H9 (cell line): Measurements from ENCODE around the gene RET. TPM values are rescaled to one million over a fixed set of nuclear protein-coding genes. Genes with fewer than 3 reads are reported as not detected.

Experiments
- DNase-seq: peaks from one replicate; pipeline ENCODE4 v3.0.0-alpha.2; 2017
- H2AFZ ChIP-seq: one replicate; pipeline ENCODE4 v1.6.1; 2013; ENCODE audit warnings: mild to moderate bottlenecking, low read length, control low read depth, moderate library complexity
- H2AK5ac ChIP-seq: 2 replicates; pipeline ENCODE4 v1.6.1; 2013; ENCODE audit warnings: low read length, control low read depth, mixed read lengths; ENCODE audit not compliant: insufficient read length
- H2BK120ac ChIP-seq: one replicate; pipeline ENCODE4 v1.6.1; 2013; ENCODE audit warnings: low read depth, mild to moderate bottlenecking, low read length, control low read depth, inconsistent platforms; ENCODE audit not compliant: poor library complexity, severe bottlenecking
- H2BK12ac ChIP-seq: 2 replicates; pipeline ENCODE4 v1.6.1; 2013; ENCODE audit warnings: low read length, control low read depth, mixed read lengths, low read depth; ENCODE audit not compliant: insufficient read length
- H2BK15ac ChIP-seq: 2 replicates; pipeline ENCODE4 v1.6.1; 2013; ENCODE audit warnings: low read depth, low read length, control low read depth
- H2BK20ac ChIP-seq: one replicate; pipeline ENCODE4 v1.6.1; 2013; ENCODE audit warnings: low read depth, mild to moderate bottlenecking, low read length, control low read depth, inconsistent platforms; ENCODE audit not compliant: poor library complexity, severe bottlenecking
- H2BK5ac ChIP-seq: 2 replicates; pipeline ENCODE4 v1.6.1; 2013; ENCODE audit warnings: low read length, control low read depth, mixed read lengths; ENCODE audit not compliant: insufficient read length
- H3K14ac ChIP-seq: 2 replicates; pipeline ENCODE4 v1.6.1; 2013; ENCODE audit warnings: low read length, control low read depth; ENCODE audit not compliant: insufficient read depth
- H3K18ac ChIP-seq: 2 replicates; pipeline ENCODE4 v1.6.1; 2013; ENCODE audit warnings: low read depth, mild to moderate bottlenecking, mixed read lengths, low read length, control low read depth; ENCODE audit not compliant: insufficient read length
- H3K23ac ChIP-seq: 2 replicates; pipeline ENCODE4 v1.6.1; 2013; ENCODE audit warnings: low read length, control low read depth, mixed read lengths, low read depth; ENCODE audit not compliant: insufficient read length
- H3K23me2 ChIP-seq: 2 replicates; pipeline ENCODE4 v1.6.1; 2013; ENCODE audit warnings: low read depth, mild to moderate bottlenecking, mixed read lengths, low read length, control low read depth; ENCODE audit not compliant: insufficient read length, poor library complexity, severe bottlenecking
- H3K27ac ChIP-seq: 2 replicates; pipeline ENCODE4 v1.5.1; 2013; ENCODE audit warnings: low read length, control low read depth, mixed read lengths, low read depth; ENCODE audit not compliant: insufficient read length
- H3K27me3 ChIP-seq: 2 replicates; pipeline ENCODE4 v1.6.1; 2013; ENCODE audit warnings: low read length, control low read depth, inconsistent platforms; ENCODE audit not compliant: insufficient read depth
- H3K4ac ChIP-seq: 2 replicates; pipeline ENCODE4 v1.6.1; 2013; ENCODE audit warnings: low read depth, mild to moderate bottlenecking, control low read depth, inconsistent platforms, low read length, moderate library complexity
- H3K4me1 ChIP-seq: 2 replicates; pipeline ENCODE4 v1.6.1; 2013; ENCODE audit warnings: low read length, control low read depth, inconsistent platforms; ENCODE audit not compliant: insufficient read depth
- H3K4me2 ChIP-seq: 2 replicates; pipeline ENCODE4 v1.6.1; 2013; ENCODE audit warnings: low read length, control low read depth, mixed read lengths; ENCODE audit not compliant: insufficient read length, insufficient read depth
- H3K56ac ChIP-seq: 2 replicates; pipeline ENCODE4 v1.6.1; 2013; ENCODE audit warnings: low read depth, mild to moderate bottlenecking, mixed read lengths, low read length, control low read depth; ENCODE audit not compliant: insufficient read length
- H3K79me1 ChIP-seq: 2 replicates; pipeline ENCODE4 v1.6.1; 2013; ENCODE audit warnings: low read depth, mild to moderate bottlenecking, moderate library complexity, low read length, control low read depth, inconsistent platforms; ENCODE audit not compliant: insufficient read depth, poor library complexity, severe bottlenecking
- H3K79me2 ChIP-seq: 2 replicates; pipeline ENCODE4 v1.6.1; 2013; ENCODE audit warnings: low read length, control low read depth, inconsistent platforms; ENCODE audit not compliant: insufficient read depth
- H3K9ac ChIP-seq: 2 replicates; pipeline ENCODE4 v1.6.1; 2013; ENCODE audit warnings: low read length, control low read depth, mixed read lengths; ENCODE audit not compliant: insufficient read length; ENCODE audit errors: extremely low read depth
- H3K9me3 ChIP-seq: one replicate; pipeline ENCODE4 v1.6.1; 2013; ENCODE audit warnings: low read depth, low read length, inconsistent platforms; ENCODE audit not compliant: control insufficient read depth
- H3T11ph ChIP-seq: one replicate; pipeline ENCODE4 v1.6.1; 2013; ENCODE audit warnings: mild to moderate bottlenecking, low read length, control low read depth, inconsistent platforms
- H4K20me1 ChIP-seq: one replicate; pipeline ENCODE4 v1.6.1; 2013; ENCODE audit not compliant: control insufficient read depth, insufficient read length, insufficient read depth
- H4K5ac ChIP-seq: 2 replicates; pipeline ENCODE4 v1.6.1; 2013; ENCODE audit warnings: low read depth, mild to moderate bottlenecking, mixed read lengths, low read length, control low read depth; ENCODE audit not compliant: insufficient read length
- H4K8ac ChIP-seq: replicated peaks from 2 replicates; pipeline ENCODE4 v1.6.1; 2013; ENCODE audit warnings: low read length, control low read depth, mixed read lengths, low read depth; ENCODE audit not compliant: insufficient read length
- H4K91ac ChIP-seq: 2 replicates; pipeline ENCODE4 v1.6.1; 2013; ENCODE audit warnings: low read depth, mild to moderate bottlenecking, moderate library complexity, mixed read lengths, low read length, control low read depth; ENCODE audit not compliant: insufficient read length
- H3K27ac Mint-ChIP-seq, 3 experiments: 2 replicates in 2 of 3; 3 replicates in 1 of 3; pipeline ENCODE4 v1.8.0; 2020 to 2021; ENCODE audit warnings: mixed read lengths in 3 of 3, mild to moderate bottlenecking in 1 of 3, moderate library complexity in 1 of 3
- H3K27me3 Mint-ChIP-seq: 2 replicates; pipeline ENCODE4 v1.8.0; 2021; ENCODE audit warnings: low read depth, mild to moderate bottlenecking, moderate library complexity, mixed read lengths
- H3K36me3 Mint-ChIP-seq, 3 experiments: 2 replicates in 2 of 3; 3 replicates in 1 of 3; pipeline ENCODE4 v1.8.0; 2020 to 2021; ENCODE audit warnings: low read depth in 3 of 3, mixed read lengths in 3 of 3; ENCODE audit not compliant: insufficient read depth in 1 of 3
- H3K4me1 Mint-ChIP-seq, 2 experiments: 2 replicates each; pipeline ENCODE4 v1.8.0; 2020; ENCODE audit warnings: mixed read lengths in 2 of 2
- H3K4me3 Mint-ChIP-seq, 2 experiments: 2 replicates in 1 of 2; 3 replicates in 1 of 2; pipeline ENCODE4 v1.8.0; 2020 to 2021; ENCODE audit warnings: mild to moderate bottlenecking in 2 of 2, mixed read lengths in 2 of 2, moderate library complexity in 1 of 2
- H3K9me3 Mint-ChIP-seq, 2 experiments: 2 replicates in 1 of 2; 3 replicates in 1 of 2; pipeline ENCODE4 v1.8.0; 2020; ENCODE audit warnings: mild to moderate bottlenecking in 2 of 2, mixed read lengths in 2 of 2, moderate library complexity in 1 of 2
- CTCF ChIP-seq: fragments of 200-600 bp; sonication (generic); conservative IDR thresholded peaks from 3 replicates; pipeline ENCODE4 v1.8.0; 2021; ENCODE audit warnings: antibody characterized with exemption, mild to moderate bottlenecking
- WGBS: extraction: QIAGEN DNeasy Blood & Tissue Kit; methylation state at CpG from one replicate; pipeline ENCODE4 v1.1.7; 2013; ENCODE audit warnings: missing lambda C conversion rate, low lambda C conversion rate, mixed read lengths; ENCODE audit not compliant: insufficient read length; ENCODE audit errors: extremely low coverage; 5-methylcytosine and 5-hydroxymethylcytosine counted together
- total RNA-seq: library from RNA; stranded (reverse); gene quantifications from 2 replicates; pipeline ENCODE4 v1.2.1, GENCODE V29; 2021

Gene RET
- total RNA-seq, 1 experiment from 2014 or later, result 12.2 TPM

GRCh38 chr10:43177595-43177994 lies 100.7 kb downstream of the RET start:
- no peak for TF ChIP-seq CTCF
- Histone ChIP-seq H3K27me3 (no peaks in the 10 kb centered on the region), H4K5ac (no peak overlapping the region), H3K9ac (no peak overlapping the region), H3T11ph (no peak overlapping the region), H3K9me3 (no peaks in the 10 kb centered on the region), H3K4me2 (no peak overlapping the region), H3K14ac (no peak overlapping the region), H3K79me1 (no peaks in the 10 kb centered on the region), H3K18ac (no peak overlapping the region), H3K4me1 (no peaks in the 10 kb centered on the region), H2BK20ac (no peak overlapping the region), H3K27ac (no peak overlapping the region), H3K79me2 (no peaks in the 10 kb centered on the region), H2BK15ac (no peak overlapping the region), H2BK5ac (no peak overlapping the region), H3K23me2 (no peaks in the 10 kb centered on the region), H2BK12ac (no peak overlapping the region), H3K4ac (no peak overlapping the region), H3K56ac (no peak overlapping the region), H2AFZ (no peak overlapping the region), H4K91ac (no peak overlapping the region), H3K23ac (no peak overlapping the region), H2BK120ac (no peak overlapping the region), H2AK5ac (no peak overlapping the region), H4K8ac (no peak overlapping the region), H4K20me1 (no peaks in the 10 kb centered on the region)
- Mint-ChIP-seq H3K4me3 (no peak overlapping the region), H3K27ac (no peak overlapping the region), H3K36me3 (peaks cover 11 to 34% (median 25%) of the 10 kb centered on the region in 3 experiments), H3K9me3 (no peaks in the 10 kb centered on the region), H3K27me3 (no peaks in the 10 kb centered on the region), H3K4me1 (peaks cover 5 to 6% of the 10 kb centered on the region in 2 experiments; a peak in 3 of 4 replicates)
- no peak for DNase-seq
- WGBS, result no CpG with 5 or more reads among the region's 1 CpG

Other genes with a start within 250 kb of the RET start
- gene CSGALNACT2, start 61.4 kb downstream of the RET start, total RNA-seq, result 8.9 and 9.7 TPM in 2 replicates
- 17.6 and 20.0 TPM in 2 replicates for gene RASGEF1A, start 190.0 kb downstream of the RET start, total RNA-seq